Right lobe of liver (tissue), 6 donors: ENCODE results near the gene GMIP. TPM values are rescaled to one million over a fixed set of nuclear protein-coding genes. Genes with fewer than 3 reads are reported as not detected.
"Not testable (repeated sequence)": the region's sequence is repeated elsewhere in the genome, so short reads cannot be mapped to it uniquely, and the experiment has no call there.

Experiments
- ATAC-seq, 4 donors: fragments of 200-7000 bp; cut with Tn5 transposase; one replicate each; pipeline ENCODE4 v1.9.1; 2020; ENCODE audit warnings: mild to moderate bottlenecking in 4 of 4, moderate library complexity in 4 of 4
- DNase-seq, 3 donors: peaks; one replicate each; pipeline ENCODE4 v3.0.0-alpha.2; 2020
- H3K27ac ChIP-seq, 3 donors: fragments of 200-600 bp; one replicate each; pipeline ENCODE4 v1.8.0; 2022
- H3K27me3 ChIP-seq, 2 donors: fragments of 200-600 bp; one replicate each; pipeline ENCODE4 v1.8.0; 2022
- H3K36me3 ChIP-seq, 4 donors: fragments of 200-600 bp; sonication (generic) in 1 of 4; one replicate each; pipeline versions ENCODE4 v1.5.1 to v1.8.0; 2017 to 2022; ENCODE audit warnings: control low read depth in 1 of 4
- H3K4me1 ChIP-seq, 4 donors: fragments of 200-600 bp; sonication (generic) in 1 of 4; one replicate each; pipeline versions ENCODE4 v1.5.1 to v1.8.0; 2017 to 2022; ENCODE audit warnings: control low read depth in 1 of 4
- H3K4me3 ChIP-seq, 3 donors: fragments of 200-600 bp; one replicate each; pipeline ENCODE4 v1.8.0; 2022
- H3K9me3 ChIP-seq, 4 donors: fragments of 200-600 bp; sonication (generic) in 1 of 4; one replicate each; pipeline versions ENCODE4 v1.5.1 to v1.8.0; 2017 to 2022; ENCODE audit warnings: control low read depth in 1 of 4
- POLR2A ChIP-seq: fragments of 450-650 bp; IDR thresholded peaks from one replicate; pipeline ENCODE4 v1.6.1; 2017; ENCODE audit warnings: antibody characterized with exemption, mild to moderate bottlenecking
- WGBS: methylation state at CpG from one replicate; pipeline ENCODE4 v1.1.6; 2018; ENCODE audit warnings: low coverage, low lambda C conversion rate; ENCODE audit not compliant: insufficient coverage; ENCODE audit errors: missing lambda C conversion rate; 5-methylcytosine and 5-hydroxymethylcytosine counted together
- intact Hi-C, 2 donors: fragments of 100-400 bp; cut with DNase I; formaldehyde crosslinking; loops; one replicate each; pipeline versions ENCODE4 v1.11.2 to v1.14.1; 2022
- total RNA-seq, 6 experiments: library from RNA; depleted of rRNA in 2 of 6; stranded (reverse); fragments of >200 nt in 2 of 6; fragmentation: NEBNext Ultra II Directional in 3 of 6; extraction: Animal tissue kit (Norgen Biotek cat#: 25700) in 3 of 6; gene quantifications; one replicate each; pipeline versions ENCODE4 v1.1.0 to v1.2.4, GENCODE V29; 2016 to 2023
- TF ChIP-seq, protein P1 (sequence below), 4 donors: fragments of 200-600 bp in 3 of 4; fragments of 450-650 bp in 1 of 4; IDR thresholded peaks; one replicate each; pipeline versions ENCODE4 v1.5.1 to v1.8.0; 2016 to 2022; ENCODE audit warnings: antibody characterized with exemption in 4 of 4, mild to moderate bottlenecking in 2 of 4
- donor health status: DM: no; HTN: yes; CAD: no.
- donor health status: DM: no; HTN: no; CAD: no.
- donor health status: DM: no; HTN: no; CAD: no.
- donor health status: DM: no; HTN: yes; CAD: no.
- donor health status: DM: no; HTN: yes; CAD: no.

GMIP gene
- total RNA-seq, 6 experiments from 2014 or later, result 3.5 to 8.0 (median 4.4) TPM

DNA sequence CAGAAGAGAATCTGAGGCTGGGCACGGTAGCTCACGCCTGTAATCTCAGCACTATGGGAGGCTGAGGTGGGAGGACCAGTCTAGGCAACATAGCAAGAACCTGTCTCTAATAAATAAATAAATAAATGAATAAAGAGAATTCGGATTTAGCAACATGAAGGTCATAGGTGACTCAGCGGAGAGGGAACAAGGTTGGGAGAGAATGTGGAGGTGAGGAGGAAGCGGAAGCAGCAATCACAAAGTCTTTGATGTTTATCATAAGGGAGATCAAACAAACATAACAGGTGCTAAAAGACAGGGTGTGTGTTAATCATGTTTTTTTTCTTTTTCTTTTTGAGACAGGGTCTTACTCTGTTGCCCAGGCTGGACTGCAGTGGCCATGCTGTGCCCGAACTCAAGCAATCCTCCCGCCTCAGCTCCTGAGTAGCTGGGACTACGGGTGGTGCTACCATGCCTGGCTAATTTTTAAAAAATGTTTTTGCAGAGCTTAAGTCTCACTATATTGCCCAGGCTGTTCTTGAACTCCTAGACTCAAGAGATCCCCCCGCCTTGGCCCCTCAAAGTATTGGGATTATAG is 41.2 kb downstream of the GMIP start:
- no peaks in the 10 kb centered on the region for H3K9me3 ChIP-seq
- no peak overlapping the region for H3K27ac ChIP-seq
- no peaks in the 10 kb centered on the region for H3K36me3 ChIP-seq
- H3K4me3 ChIP-seq, result no peak overlapping the region
- DNase-seq (no peak), ATAC-seq (no peak)
- no peaks in the 10 kb centered on the region for H3K4me1 ChIP-seq
- no peaks in the 10 kb centered on the region for H3K27me3 ChIP-seq
- intact Hi-C loops, result no loop called here
- WGBS, result 48% methylated on average over 9 of the region's 9 CpGs
- TF ChIP-seq, protein P1, sequence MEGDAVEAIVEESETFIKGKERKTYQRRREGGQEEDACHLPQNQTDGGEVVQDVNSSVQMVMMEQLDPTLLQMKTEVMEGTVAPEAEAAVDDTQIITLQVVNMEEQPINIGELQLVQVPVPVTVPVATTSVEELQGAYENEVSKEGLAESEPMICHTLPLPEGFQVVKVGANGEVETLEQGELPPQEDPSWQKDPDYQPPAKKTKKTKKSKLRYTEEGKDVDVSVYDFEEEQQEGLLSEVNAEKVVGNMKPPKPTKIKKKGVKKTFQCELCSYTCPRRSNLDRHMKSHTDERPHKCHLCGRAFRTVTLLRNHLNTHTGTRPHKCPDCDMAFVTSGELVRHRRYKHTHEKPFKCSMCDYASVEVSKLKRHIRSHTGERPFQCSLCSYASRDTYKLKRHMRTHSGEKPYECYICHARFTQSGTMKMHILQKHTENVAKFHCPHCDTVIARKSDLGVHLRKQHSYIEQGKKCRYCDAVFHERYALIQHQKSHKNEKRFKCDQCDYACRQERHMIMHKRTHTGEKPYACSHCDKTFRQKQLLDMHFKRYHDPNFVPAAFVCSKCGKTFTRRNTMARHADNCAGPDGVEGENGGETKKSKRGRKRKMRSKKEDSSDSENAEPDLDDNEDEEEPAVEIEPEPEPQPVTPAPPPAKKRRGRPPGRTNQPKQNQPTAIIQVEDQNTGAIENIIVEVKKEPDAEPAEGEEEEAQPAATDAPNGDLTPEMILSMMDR (IDR thresholded peaks at IDR 0.05), result no peak
- no peak for TF ChIP-seq POLR2A

DNA sequence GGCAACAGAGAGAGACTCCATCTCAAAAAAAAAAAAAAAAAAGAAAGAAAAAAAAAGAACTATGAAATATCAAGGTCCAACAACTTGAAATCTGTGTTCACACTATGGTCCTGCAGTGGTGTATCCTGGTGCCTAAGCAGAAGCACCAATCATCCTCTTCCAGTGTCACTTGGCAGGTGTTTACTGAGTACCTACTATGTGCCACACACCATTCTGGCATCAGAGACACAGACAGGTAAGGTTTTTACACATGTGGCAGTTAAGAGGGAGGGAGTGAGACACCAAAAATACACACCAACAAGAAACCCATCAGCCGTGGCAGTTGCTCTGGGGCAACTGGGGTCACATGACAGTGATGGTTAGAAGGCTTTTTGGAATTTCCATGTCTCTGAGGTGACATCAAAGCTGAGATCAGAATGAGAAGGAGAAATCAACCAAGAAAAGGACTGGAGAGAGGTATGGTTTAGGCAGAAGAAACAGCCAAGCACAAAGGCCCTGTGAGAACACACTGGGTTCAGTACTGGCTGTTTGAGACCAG is 42.6 kb downstream of the GMIP start:
- Histone ChIP-seq H3K27ac (no peak overlapping the region), H3K9me3 (no peaks in the 10 kb centered on the region), H3K4me3 (no peak overlapping the region), H3K4me1 (no peaks in the 10 kb centered on the region), H3K27me3 (no peaks in the 10 kb centered on the region), H3K36me3 (no peaks in the 10 kb centered on the region)
- TF ChIP-seq, protein P1 (IDR thresholded peaks at IDR 0.05), result no peak
- TF ChIP-seq POLR2A, result no peak
- no peak for DNase-seq
- WGBS, result 14% methylated on average over 1 of the region's 1 CpG
- no peak for ATAC-seq
- intact Hi-C loops, result no loop called here

DNA sequence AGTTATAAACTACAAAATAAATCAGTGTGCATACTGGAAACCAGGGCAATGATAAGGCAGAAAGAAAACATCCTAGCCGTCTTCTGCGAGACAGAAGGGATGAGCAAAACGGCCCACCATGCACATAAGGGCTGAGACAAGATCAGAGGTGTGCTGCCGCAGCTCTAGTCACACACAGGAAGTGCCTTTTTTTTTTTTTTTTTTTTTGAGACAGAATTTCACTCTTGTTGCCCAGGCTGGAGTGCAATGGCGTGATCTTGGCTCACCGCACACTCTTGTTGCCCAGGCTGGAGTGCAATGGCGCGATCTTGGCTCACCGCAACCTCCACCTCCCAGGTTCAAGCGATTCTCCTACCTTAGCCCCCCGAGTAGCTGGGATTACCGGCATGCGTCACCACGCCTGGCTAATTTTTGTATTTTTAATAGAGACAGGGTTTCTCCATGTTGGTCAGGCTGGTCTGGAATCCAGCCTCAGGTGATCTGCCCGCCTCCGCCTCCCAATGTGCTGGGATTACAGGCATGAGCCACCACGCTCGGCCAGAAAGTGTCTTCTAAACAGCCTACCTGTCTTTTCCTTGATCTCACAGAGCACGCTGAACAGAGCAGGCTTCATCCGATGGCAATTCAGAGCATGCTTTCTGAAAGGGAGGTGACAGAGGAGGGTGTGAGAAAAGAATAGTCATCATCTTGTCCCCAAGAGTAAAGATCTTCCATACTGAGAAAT is 44.6 kb downstream of the GMIP start:
- WGBS, result 67% methylated on average over 16 of the region's 20 CpGs
- intact Hi-C loops, DNase-seq, H3K9me3 ChIP-seq, H3K4me1 ChIP-seq, H3K4me3 ChIP-seq, H3K27ac ChIP-seq, H3K36me3 ChIP-seq, ATAC-seq, H3K27me3 ChIP-seq: not testable (repeated sequence)

DNA sequence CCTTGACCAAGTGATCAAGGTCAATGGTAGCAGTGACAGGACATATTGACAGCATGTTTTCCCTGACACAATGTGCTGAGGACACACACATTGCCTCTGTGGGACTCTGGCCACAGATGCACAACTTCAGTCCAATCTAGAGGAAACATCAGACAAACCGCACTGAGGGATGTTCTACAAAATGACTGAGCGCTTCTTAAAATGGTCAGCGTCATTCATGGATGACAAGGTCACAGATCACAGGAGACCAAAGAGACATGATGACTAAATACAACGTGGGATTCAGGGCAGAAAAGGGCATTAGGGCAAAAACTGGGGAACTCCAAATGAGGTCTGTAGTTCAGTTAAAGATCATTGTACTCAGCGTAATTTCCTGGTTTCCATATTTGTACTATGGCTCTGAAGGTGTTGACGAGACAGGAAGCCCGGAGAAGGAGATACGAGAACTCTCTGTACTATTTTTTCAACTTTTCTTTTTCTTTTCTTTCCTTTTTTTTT is 45.6 kb downstream of the GMIP start:
- Histone ChIP-seq H3K36me3 (no peaks in the 10 kb centered on the region), H3K9me3 (no peaks in the 10 kb centered on the region), H3K27ac (no peak overlapping the region), H3K4me3 (no peak overlapping the region), H3K27me3 (no peaks in the 10 kb centered on the region), H3K4me1 (no peaks in the 10 kb centered on the region)
- ATAC-seq (peak in 2 of 4 donors; percentile 27 to 32), DNase-seq (no peak)
- TF ChIP-seq, protein P1 (IDR thresholded peaks at IDR 0.05), result no peak
- TF ChIP-seq POLR2A, result no peak
- WGBS, result 53% methylated on average over 7 of the region's 8 CpGs
- intact Hi-C loops, result no loop called here

DNA sequence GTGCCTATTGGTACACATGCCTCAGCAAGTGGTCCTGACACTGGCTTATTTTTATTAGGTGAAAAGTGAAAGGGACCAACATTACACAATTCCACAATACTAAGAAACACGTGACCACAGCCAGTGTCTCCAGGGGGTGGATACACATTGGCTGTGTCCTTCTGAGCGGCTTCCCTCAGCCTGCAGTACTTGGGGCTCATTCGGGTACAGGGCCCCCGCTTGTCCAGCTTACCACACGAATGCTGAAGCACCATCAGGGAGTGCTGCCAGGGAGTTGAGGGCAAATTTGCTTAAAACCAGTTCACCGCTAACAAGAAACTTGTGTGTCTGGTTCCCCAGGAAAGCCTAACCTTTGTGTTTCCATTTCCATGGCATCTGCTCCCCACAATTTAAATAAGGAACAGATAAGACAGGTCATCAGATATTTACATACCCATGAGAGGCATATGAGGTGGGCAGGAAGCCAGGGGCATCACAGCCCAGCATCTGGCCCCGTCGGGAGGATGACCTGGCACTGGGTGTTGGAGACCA is 48.2 kb downstream of the GMIP start:
- TF ChIP-seq, protein P1 (IDR thresholded peaks at IDR 0.05), result no peak
- TF ChIP-seq POLR2A, result no peak
- intact Hi-C loops, result no loop called here
- Histone ChIP-seq H3K27me3 (no peaks in the 10 kb centered on the region), H3K4me3 (no peak overlapping the region), H3K27ac (no peak overlapping the region), H3K9me3 (no peaks in the 10 kb centered on the region), H3K36me3 (no peaks in the 10 kb centered on the region), H3K4me1 (no peaks in the 10 kb centered on the region)
- ATAC-seq (peak in 1 of 4 donors; percentile 19), DNase-seq (no peak)
- WGBS, result 45% methylated on average over 7 of the region's 8 CpGs
